ENCODE results near the gene TUBB2B. TPM values are rescaled to one million over a fixed set of nuclear protein-coding genes. Genes with fewer than 3 reads are reported as not detected.

Gene TUBB2B
- total and polyA plus RNA-seq, 2 donors (not counting 3 experiments of a cell fraction or from before 2014, with no cell fraction given) = 5.1 to 8.3 TPM

GRCh38 chr6:3209114-3210023 is 18.1 kb downstream of the TUBB2B start:
- FAIRE-seq = no peak
- H3K27me3 ChIP-seq (ENCODE audit: control insufficient read depth in 2 of 2, insufficient read depth in 2 of 2, low read length in 2 of 2) = peaks cover 6 to 14% of the 10 kb centered on the region in 2 experiments
- H3K9ac ChIP-seq (replicated peaks; ENCODE audit: extremely low read depth, insufficient read depth, low read length) = no peak overlapping the region
- no peak overlapping the region for H3K27ac ChIP-seq (ENCODE audit: insufficient read depth, low read depth, low read length)
- no peak for TF ChIP-seq GATA2 (IDR thresholded peaks at IDR 0.05; ENCODE audit: insufficient read depth, insufficient read length, low read depth, low read length)
- TF ChIP-seq POLR2A (IDR thresholded peaks at IDR 0.05; ENCODE audit: low read depth, low read length) = no peak
- TF ChIP-seq JUN (IDR thresholded peaks at IDR 0.05; ENCODE audit: borderline replicate concordance, insufficient read depth, insufficient read length, low read depth) = no peak
- TF ChIP-seq, protein P1, sequence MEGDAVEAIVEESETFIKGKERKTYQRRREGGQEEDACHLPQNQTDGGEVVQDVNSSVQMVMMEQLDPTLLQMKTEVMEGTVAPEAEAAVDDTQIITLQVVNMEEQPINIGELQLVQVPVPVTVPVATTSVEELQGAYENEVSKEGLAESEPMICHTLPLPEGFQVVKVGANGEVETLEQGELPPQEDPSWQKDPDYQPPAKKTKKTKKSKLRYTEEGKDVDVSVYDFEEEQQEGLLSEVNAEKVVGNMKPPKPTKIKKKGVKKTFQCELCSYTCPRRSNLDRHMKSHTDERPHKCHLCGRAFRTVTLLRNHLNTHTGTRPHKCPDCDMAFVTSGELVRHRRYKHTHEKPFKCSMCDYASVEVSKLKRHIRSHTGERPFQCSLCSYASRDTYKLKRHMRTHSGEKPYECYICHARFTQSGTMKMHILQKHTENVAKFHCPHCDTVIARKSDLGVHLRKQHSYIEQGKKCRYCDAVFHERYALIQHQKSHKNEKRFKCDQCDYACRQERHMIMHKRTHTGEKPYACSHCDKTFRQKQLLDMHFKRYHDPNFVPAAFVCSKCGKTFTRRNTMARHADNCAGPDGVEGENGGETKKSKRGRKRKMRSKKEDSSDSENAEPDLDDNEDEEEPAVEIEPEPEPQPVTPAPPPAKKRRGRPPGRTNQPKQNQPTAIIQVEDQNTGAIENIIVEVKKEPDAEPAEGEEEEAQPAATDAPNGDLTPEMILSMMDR (IDR thresholded peaks at IDR 0.05; ENCODE audit: extremely low read depth in 1 of 2, insufficient read depth in 1 of 2, low read depth in 1 of 2, low read length in 2 of 2) = no peak
- TF ChIP-seq POLR2AphosphoS5 (IDR thresholded peaks at IDR 0.05; ENCODE audit: insufficient read depth, low read depth, low read length) = no peak
- no peak for TF ChIP-seq MYC (IDR thresholded peaks at IDR 0.05; ENCODE audit: low read depth, low read length)
- no peak for TF ChIP-seq MAX (IDR thresholded peaks at IDR 0.05; ENCODE audit: insufficient read depth, insufficient read length)
- TF ChIP-seq FOS (IDR thresholded peaks at IDR 0.05; ENCODE audit: borderline replicate concordance, insufficient read depth, low read length) = no peak
- TF ChIP-seq EZH2 (IDR thresholded peaks at IDR 0.05; ENCODE audit: borderline replicate concordance, low read depth, low read length, severe bottlenecking) = no peak
- dilution Hi-C loops (cut with MboI; ENCODE audit: extremely low pct_ligation_motif_present, low sequenced_read_pairs) (no loop called here), intact Hi-C loops (cut with micrococcal nuclease) (no loop called here)
- H3K4me1 ChIP-seq (ENCODE audit: control insufficient read depth, extremely low read depth, insufficient read depth, low read length) = no peaks in the 10 kb centered on the region
- ChIA-PET CTCF (interaction anchor here (1.3 to 1.9 kb wide), 2 partner anchors 20 to 42 kb away, joined by 3 to 6 read pairs; no protein-coding TSS in a partner anchor), POLR2A (no interaction called here)
- H4K20me1 ChIP-seq (replicated peaks; ENCODE audit: control insufficient read depth, extremely low read depth, insufficient read depth, low read length) = no peaks in the 10 kb centered on the region
- no peaks in the 10 kb centered on the region for H3K9me1 ChIP-seq (replicated peaks; ENCODE audit: control insufficient read depth, extremely low read depth, insufficient read depth, low read length)
- no peak for DNase-seq (ENCODE audit: low read depth, low spot score)
- no peaks in the 10 kb centered on the region for H3K79me2 ChIP-seq (ENCODE audit: control insufficient read depth, insufficient read depth, low read length)
- no peak overlapping the region for H2AFZ ChIP-seq (ENCODE audit: low read depth, low read length)
- no peak overlapping the region for H3K4me2 ChIP-seq (ENCODE audit: insufficient read depth, low read length)
- no peaks in the 10 kb centered on the region for H3K36me3 ChIP-seq (ENCODE audit: control insufficient read depth in 2 of 2, extremely low read depth in 1 of 2, insufficient read depth in 2 of 2, low read length in 2 of 2)
- H3K4me3 ChIP-seq (replicated peaks in 1 of 3; ENCODE audit: insufficient read depth in 1 of 3, low read depth in 1 of 3, low read length in 3 of 3) = no peak overlapping the region
- no TSS peak for BruUV-seq (replicated peaks)
- no peaks in the 10 kb centered on the region for H3K9me3 ChIP-seq (replicated peaks; ENCODE audit: control insufficient read depth, insufficient read depth, low read length)
